Endothelial cell of umbilical vein (primary cell): Measurements from ENCODE around the gene PCID2. TPM values are rescaled to one million over a fixed set of nuclear protein-coding genes. Genes with fewer than 3 reads are reported as not detected.

ENCODE experiments used
- BruUV-seq: library from RNA; stranded (reverse); fragments of 400-500 nt; replicated peaks from 2 replicates; lab custom pipeline; 2021; lab: Mats Ljungman, UMichigan
- CTCF ChIA-PET: fragments of 300-600, 350-600 bp; sonication (Branson Sonifier 250); formaldehyde crosslinking; loops from one replicate; lab custom pipeline; 2021; ENCODE audit warnings: antibody characterized with exemption, inconsistent platforms; lab: Charles Lee
- POLR2A ChIA-PET: fragments of 300-600, 350-600 bp; sonication (Branson Sonifier 250); formaldehyde crosslinking; loops from one replicate; lab custom pipeline; 2021; ENCODE audit warnings: antibody characterized with exemption, inconsistent platforms; lab: Charles Lee
- DNase-seq: peaks from one replicate; pipeline ENCODE4 v3.0.0-alpha.2; 2011; ENCODE audit warnings: low read depth, low spot score
- FAIRE-seq: peaks from 2 replicates; lab custom pipeline; 2011; peaks lifted over from hg19 to GRCh38; lab: Jason Lieb, UNC
- H2AFZ ChIP-seq: 2 replicates; pipeline ENCODE4 v1.6.0; 2012; ENCODE audit warnings: low read depth, low read length, control low read depth, inconsistent platforms
- H3K27ac ChIP-seq: 2 replicates; pipeline ENCODE4 v1.5.1; 2011; ENCODE audit warnings: low read depth, mild to moderate bottlenecking, control low read depth, low read length, moderate library complexity; ENCODE audit not compliant: insufficient read depth
- H3K27me3 ChIP-seq, 2 experiments: 2 replicates each; pipeline versions ENCODE4 v1.6.0 to v1.6.1; 2011; ENCODE audit warnings: low read length in 2 of 2, mixed read lengths in 1 of 2; ENCODE audit not compliant: control insufficient read depth in 2 of 2, insufficient read depth in 2 of 2
- H3K36me3 ChIP-seq, 2 experiments: 2 replicates in 1 of 2; 3 replicates in 1 of 2; pipeline ENCODE4 v1.5.1; 2011; ENCODE audit warnings: low read length in 2 of 2, mild to moderate bottlenecking in 1 of 2, moderate library complexity in 1 of 2; ENCODE audit not compliant: control insufficient read depth in 2 of 2, insufficient read depth in 2 of 2; ENCODE audit errors: extremely low read depth in 1 of 2
- H3K4me1 ChIP-seq: 3 replicates; pipeline ENCODE4 v1.5.1; 2011; ENCODE audit warnings: mild to moderate bottlenecking, low read length; ENCODE audit not compliant: control insufficient read depth, insufficient read depth; ENCODE audit errors: extremely low read depth
- H3K4me2 ChIP-seq: 2 replicates; pipeline ENCODE4 v1.6.1; 2011; ENCODE audit warnings: low read length, control low read depth, mixed read lengths; ENCODE audit not compliant: insufficient read depth
- H3K4me3 ChIP-seq, 3 experiments: fragments of 200-600 bp in 1 of 3; sonication (generic), shearing (Covaris generic) in 1 of 3; replicated peaks in 1 of 3; 2 replicates each; pipeline ENCODE4 v1.5.1; 2011 to 2016; ENCODE audit warnings: control low read depth in 3 of 3, low read length in 3 of 3, mild to moderate bottlenecking in 2 of 3, inconsistent platforms in 1 of 3, low read depth in 1 of 3, moderate library complexity in 1 of 3; ENCODE audit not compliant: insufficient read depth in 1 of 3
- H3K79me2 ChIP-seq: 2 replicates; pipeline ENCODE4 v1.6.0; 2012; ENCODE audit warnings: low read length, inconsistent platforms; ENCODE audit not compliant: control insufficient read depth, insufficient read depth
- H3K9ac ChIP-seq: replicated peaks from 2 replicates; pipeline ENCODE3; 2011; ENCODE audit warnings: low read length, control low read depth; ENCODE audit not compliant: insufficient read depth; ENCODE audit errors: extremely low read depth
- H3K9me1 ChIP-seq: replicated peaks from 3 replicates; pipeline ENCODE4 v1.6.0; 2011; ENCODE audit warnings: mild to moderate bottlenecking, low read length; ENCODE audit not compliant: control insufficient read depth, insufficient read depth; ENCODE audit errors: extremely low read depth
- H3K9me3 ChIP-seq: replicated peaks from 2 replicates; pipeline ENCODE4 v1.5.1; 2012; ENCODE audit warnings: low read length, inconsistent platforms; ENCODE audit not compliant: control insufficient read depth, insufficient read depth
- H4K20me1 ChIP-seq: replicated peaks from 2 replicates; pipeline ENCODE3; 2011; ENCODE audit warnings: mild to moderate bottlenecking, low read length; ENCODE audit not compliant: control insufficient read depth, insufficient read depth; ENCODE audit errors: extremely low read depth
- CTCF ChIP-seq, 2 donors: IDR thresholded peaks; 1 replicate in 1 of 2; 2 replicates in 1 of 2; pipeline ENCODE4 v1.5.1; 2011; ENCODE audit warnings: low read length in 2 of 2, mild to moderate bottlenecking in 2 of 2, moderate library complexity in 2 of 2, control low read depth in 1 of 2, inconsistent platforms in 1 of 2, low read depth in 1 of 2; ENCODE audit not compliant: insufficient read depth in 1 of 2; ENCODE audit errors: extremely low read depth in 1 of 2
- EZH2 ChIP-seq: IDR thresholded peaks from 2 replicates; pipeline ENCODE4 v1.6.1; 2012; ENCODE audit warnings: borderline replicate concordance, low read depth, mild to moderate bottlenecking, moderate library complexity, low read length, inconsistent platforms; ENCODE audit not compliant: severe bottlenecking
- FOS ChIP-seq: IDR thresholded peaks from 2 replicates; pipeline ENCODE4 v1.6.1; 2011; ENCODE audit warnings: mild to moderate bottlenecking, low read length, moderate library complexity, borderline replicate concordance; ENCODE audit not compliant: insufficient read depth
- GATA2 ChIP-seq: IDR thresholded peaks from 2 replicates; pipeline ENCODE4 v1.7.0; 2011; ENCODE audit warnings: low read depth, mild to moderate bottlenecking, moderate library complexity, mixed read lengths, low read length; ENCODE audit not compliant: insufficient read length, insufficient read depth
- JUN ChIP-seq: IDR thresholded peaks from 2 replicates; pipeline ENCODE4 v1.6.1; 2011; ENCODE audit warnings: borderline replicate concordance, low read depth; ENCODE audit not compliant: insufficient read length, insufficient read depth
- MAX ChIP-seq: IDR thresholded peaks from 2 replicates; pipeline ENCODE4 v1.6.1; 2011; ENCODE audit not compliant: insufficient read depth, insufficient read length
- MYC ChIP-seq: IDR thresholded peaks from one replicate; pipeline ENCODE4 v1.6.1; 2011; ENCODE audit warnings: mild to moderate bottlenecking, low read depth, low read length
- POLR2A ChIP-seq: IDR thresholded peaks from 2 replicates; pipeline ENCODE4 v1.6.1; 2012; ENCODE audit warnings: low read depth, mild to moderate bottlenecking, control low read depth, low read length
- POLR2AphosphoS5 ChIP-seq: IDR thresholded peaks from 2 replicates; pipeline ENCODE4 v1.6.1; 2012; ENCODE audit warnings: low read depth, mild to moderate bottlenecking, control low read depth, low read length, moderate library complexity; ENCODE audit not compliant: insufficient read depth
- dilution Hi-C: fragments of 300-500 bp; cut with MboI; formaldehyde crosslinking; loops from one replicate; pipeline ENCODE4 v1.15.0; 2019; ENCODE audit warnings: low sequenced_read_pairs; ENCODE audit not compliant: extremely low pct_ligation_motif_present
- intact Hi-C: fragments of 100-400 bp; cut with micrococcal nuclease; formaldehyde crosslinking; loops from one replicate; pipeline ENCODE4 v1.10.0; 2022
- polyA plus RNA-seq, 4 experiments: library from polyadenylated mRNA; depleted of rRNA in 3 of 4; stranded (reverse) in 3 of 4; unstranded in 1 of 4; fragments of >200 nt; gene quantifications; 2 replicates each; pipeline versions ENCODE4 v1.2.1 to v1.2.3, GENCODE V29; 2011 to 2012; ENCODE audit warnings: missing spikeins in 1 of 4
- total RNA-seq: library from RNA; stranded (reverse); gene quantifications from 2 replicates; pipeline ENCODE4 v1.2.3, GENCODE V29; 2021

Gene PCID2
- total and polyA plus RNA-seq, 2 donors (not counting 3 experiments of a cell fraction or from before 2014, with no cell fraction given), result 52.1 to 55.6 TPM

GRCh38 chr13:113145496-113145895, 63.0 kb downstream of the PCID2 start:
- DNase-seq (no peak), FAIRE-seq (no peak)
- Histone ChIP-seq H3K9ac (no peak overlapping the region), H3K27me3 (peaks cover 0 to 2% of the 10 kb centered on the region in 2 experiments), H3K36me3 (no peaks in the 10 kb centered on the region), H4K20me1 (no peaks in the 10 kb centered on the region), H3K4me3 (no peak overlapping the region), H3K9me1 (no peaks in the 10 kb centered on the region), H3K4me1 (no peaks in the 10 kb centered on the region), H3K79me2 (no peaks in the 10 kb centered on the region), H3K9me3 (no peaks in the 10 kb centered on the region), H3K4me2 (no peak overlapping the region), H3K27ac (no peak overlapping the region), H2AFZ (no peak overlapping the region)
- POLR2A ChIA-PET, result no interaction called here
- CTCF ChIA-PET, result no interaction called here
- intact Hi-C loops (no loop called here), dilution Hi-C loops (no loop called here)
- no peak for TF ChIP-seq CTCF (IDR thresholded peaks at IDR 0.05; ENCODE audit: extremely low read depth in 1 of 2, insufficient read depth in 1 of 2, low read depth in 1 of 2, low read length in 2 of 2)
- TF ChIP-seq POLR2AphosphoS5, result no peak
- TF ChIP-seq POLR2A, result no peak
- no peak for TF ChIP-seq EZH2
- TF ChIP-seq FOS, result no peak
- BruUV-seq, result no TSS peak

GRCh38 chr13:113144255-113144629, 64.2 kb downstream of the PCID2 start:
- DNase-seq (no peak), FAIRE-seq (no peak)
- no TSS peak for BruUV-seq
- dilution Hi-C loops (no loop called here), intact Hi-C loops (no loop called here)
- Histone ChIP-seq H3K9me3 (no peaks in the 10 kb centered on the region), H3K27me3 (peaks cover 0 to 2% of the 10 kb centered on the region in 2 experiments), H3K4me3 (no peak overlapping the region), H2AFZ (no peak overlapping the region), H3K36me3 (no peaks in the 10 kb centered on the region), H3K27ac (no peak overlapping the region), H3K4me2 (no peak overlapping the region), H3K4me1 (no peaks in the 10 kb centered on the region), H3K79me2 (no peaks in the 10 kb centered on the region), H3K9ac (no peak overlapping the region), H3K9me1 (no peaks in the 10 kb centered on the region), H4K20me1 (no peaks in the 10 kb centered on the region)
- ChIA-PET CTCF (no interaction called here), POLR2A (no interaction called here)
- TF ChIP-seq POLR2AphosphoS5 (no peak), POLR2A (no peak), JUN (no peak), GATA2 (no peak), CTCF (IDR thresholded peaks at IDR 0.05; ENCODE audit: extremely low read depth in 1 of 2, insufficient read depth in 1 of 2, low read depth in 1 of 2, low read length in 2 of 2) (no peak), MAX (no peak), FOS (no peak), EZH2 (no peak), MYC (no peak)
